H9 (cell line): Measurements from ENCODE around the gene KIF26A. TPM values are rescaled to one million over a fixed set of nuclear protein-coding genes. Genes with fewer than 3 reads are reported as not detected.

Experiments
- DNase-seq: peaks from one replicate; pipeline ENCODE4 v3.0.0-alpha.2; 2017
- H2AFZ ChIP-seq: one replicate; pipeline ENCODE4 v1.6.1; 2013; ENCODE audit warnings: mild to moderate bottlenecking, low read length, control low read depth, moderate library complexity
- H2AK5ac ChIP-seq: 2 replicates; pipeline ENCODE4 v1.6.1; 2013; ENCODE audit warnings: low read length, control low read depth, mixed read lengths; ENCODE audit not compliant: insufficient read length
- H2BK120ac ChIP-seq: one replicate; pipeline ENCODE4 v1.6.1; 2013; ENCODE audit warnings: low read depth, mild to moderate bottlenecking, low read length, control low read depth, inconsistent platforms; ENCODE audit not compliant: poor library complexity, severe bottlenecking
- H2BK12ac ChIP-seq: 2 replicates; pipeline ENCODE4 v1.6.1; 2013; ENCODE audit warnings: low read length, control low read depth, mixed read lengths, low read depth; ENCODE audit not compliant: insufficient read length
- H2BK15ac ChIP-seq: 2 replicates; pipeline ENCODE4 v1.6.1; 2013; ENCODE audit warnings: low read depth, low read length, control low read depth
- H2BK20ac ChIP-seq: one replicate; pipeline ENCODE4 v1.6.1; 2013; ENCODE audit warnings: low read depth, mild to moderate bottlenecking, low read length, control low read depth, inconsistent platforms; ENCODE audit not compliant: poor library complexity, severe bottlenecking
- H2BK5ac ChIP-seq: 2 replicates; pipeline ENCODE4 v1.6.1; 2013; ENCODE audit warnings: low read length, control low read depth, mixed read lengths; ENCODE audit not compliant: insufficient read length
- H3K14ac ChIP-seq: 2 replicates; pipeline ENCODE4 v1.6.1; 2013; ENCODE audit warnings: low read length, control low read depth; ENCODE audit not compliant: insufficient read depth
- H3K18ac ChIP-seq: 2 replicates; pipeline ENCODE4 v1.6.1; 2013; ENCODE audit warnings: low read depth, mild to moderate bottlenecking, mixed read lengths, low read length, control low read depth; ENCODE audit not compliant: insufficient read length
- H3K23ac ChIP-seq: 2 replicates; pipeline ENCODE4 v1.6.1; 2013; ENCODE audit warnings: low read length, control low read depth, mixed read lengths, low read depth; ENCODE audit not compliant: insufficient read length
- H3K23me2 ChIP-seq: 2 replicates; pipeline ENCODE4 v1.6.1; 2013; ENCODE audit warnings: low read depth, mild to moderate bottlenecking, mixed read lengths, low read length, control low read depth; ENCODE audit not compliant: insufficient read length, poor library complexity, severe bottlenecking
- H3K27ac ChIP-seq: 2 replicates; pipeline ENCODE4 v1.5.1; 2013; ENCODE audit warnings: low read length, control low read depth, mixed read lengths, low read depth; ENCODE audit not compliant: insufficient read length
- H3K27me3 ChIP-seq: 2 replicates; pipeline ENCODE4 v1.6.1; 2013; ENCODE audit warnings: low read length, control low read depth, inconsistent platforms; ENCODE audit not compliant: insufficient read depth
- H3K4ac ChIP-seq: 2 replicates; pipeline ENCODE4 v1.6.1; 2013; ENCODE audit warnings: low read depth, mild to moderate bottlenecking, control low read depth, inconsistent platforms, low read length, moderate library complexity
- H3K4me1 ChIP-seq: 2 replicates; pipeline ENCODE4 v1.6.1; 2013; ENCODE audit warnings: low read length, control low read depth, inconsistent platforms; ENCODE audit not compliant: insufficient read depth
- H3K4me2 ChIP-seq: 2 replicates; pipeline ENCODE4 v1.6.1; 2013; ENCODE audit warnings: low read length, control low read depth, mixed read lengths; ENCODE audit not compliant: insufficient read length, insufficient read depth
- H3K56ac ChIP-seq: 2 replicates; pipeline ENCODE4 v1.6.1; 2013; ENCODE audit warnings: low read depth, mild to moderate bottlenecking, mixed read lengths, low read length, control low read depth; ENCODE audit not compliant: insufficient read length
- H3K79me1 ChIP-seq: 2 replicates; pipeline ENCODE4 v1.6.1; 2013; ENCODE audit warnings: low read depth, mild to moderate bottlenecking, moderate library complexity, low read length, control low read depth, inconsistent platforms; ENCODE audit not compliant: insufficient read depth, poor library complexity, severe bottlenecking
- H3K79me2 ChIP-seq: 2 replicates; pipeline ENCODE4 v1.6.1; 2013; ENCODE audit warnings: low read length, control low read depth, inconsistent platforms; ENCODE audit not compliant: insufficient read depth
- H3K9ac ChIP-seq: 2 replicates; pipeline ENCODE4 v1.6.1; 2013; ENCODE audit warnings: low read length, control low read depth, mixed read lengths; ENCODE audit not compliant: insufficient read length; ENCODE audit errors: extremely low read depth
- H3K9me3 ChIP-seq: one replicate; pipeline ENCODE4 v1.6.1; 2013; ENCODE audit warnings: low read depth, low read length, inconsistent platforms; ENCODE audit not compliant: control insufficient read depth
- H3T11ph ChIP-seq: one replicate; pipeline ENCODE4 v1.6.1; 2013; ENCODE audit warnings: mild to moderate bottlenecking, low read length, control low read depth, inconsistent platforms
- H4K20me1 ChIP-seq: one replicate; pipeline ENCODE4 v1.6.1; 2013; ENCODE audit not compliant: control insufficient read depth, insufficient read length, insufficient read depth
- H4K5ac ChIP-seq: 2 replicates; pipeline ENCODE4 v1.6.1; 2013; ENCODE audit warnings: low read depth, mild to moderate bottlenecking, mixed read lengths, low read length, control low read depth; ENCODE audit not compliant: insufficient read length
- H4K8ac ChIP-seq: replicated peaks from 2 replicates; pipeline ENCODE4 v1.6.1; 2013; ENCODE audit warnings: low read length, control low read depth, mixed read lengths, low read depth; ENCODE audit not compliant: insufficient read length
- H4K91ac ChIP-seq: 2 replicates; pipeline ENCODE4 v1.6.1; 2013; ENCODE audit warnings: low read depth, mild to moderate bottlenecking, moderate library complexity, mixed read lengths, low read length, control low read depth; ENCODE audit not compliant: insufficient read length
- H3K27ac Mint-ChIP-seq, 3 experiments: 2 replicates in 2 of 3; 3 replicates in 1 of 3; pipeline ENCODE4 v1.8.0; 2020 to 2021; ENCODE audit warnings: mixed read lengths in 3 of 3, mild to moderate bottlenecking in 1 of 3, moderate library complexity in 1 of 3
- H3K27me3 Mint-ChIP-seq: 2 replicates; pipeline ENCODE4 v1.8.0; 2021; ENCODE audit warnings: low read depth, mild to moderate bottlenecking, moderate library complexity, mixed read lengths
- H3K36me3 Mint-ChIP-seq, 3 experiments: 2 replicates in 2 of 3; 3 replicates in 1 of 3; pipeline ENCODE4 v1.8.0; 2020 to 2021; ENCODE audit warnings: low read depth in 3 of 3, mixed read lengths in 3 of 3; ENCODE audit not compliant: insufficient read depth in 1 of 3
- H3K4me1 Mint-ChIP-seq, 2 experiments: 2 replicates each; pipeline ENCODE4 v1.8.0; 2020; ENCODE audit warnings: mixed read lengths in 2 of 2
- H3K4me3 Mint-ChIP-seq, 2 experiments: 2 replicates in 1 of 2; 3 replicates in 1 of 2; pipeline ENCODE4 v1.8.0; 2020 to 2021; ENCODE audit warnings: mild to moderate bottlenecking in 2 of 2, mixed read lengths in 2 of 2, moderate library complexity in 1 of 2
- H3K9me3 Mint-ChIP-seq, 2 experiments: 2 replicates in 1 of 2; 3 replicates in 1 of 2; pipeline ENCODE4 v1.8.0; 2020; ENCODE audit warnings: mild to moderate bottlenecking in 2 of 2, mixed read lengths in 2 of 2, moderate library complexity in 1 of 2
- WGBS: extraction: QIAGEN DNeasy Blood & Tissue Kit; methylation state at CpG from one replicate; pipeline ENCODE4 v1.1.7; 2013; ENCODE audit warnings: missing lambda C conversion rate, low lambda C conversion rate, mixed read lengths; ENCODE audit not compliant: insufficient read length; ENCODE audit errors: extremely low coverage; 5-methylcytosine and 5-hydroxymethylcytosine counted together
- total RNA-seq: library from RNA; stranded (reverse); gene quantifications from 2 replicates; pipeline ENCODE4 v1.2.1, GENCODE V29; 2021
- TF ChIP-seq, protein P1 (sequence below): fragments of 200-600 bp; sonication (generic); conservative IDR thresholded peaks from 3 replicates; pipeline ENCODE4 v1.8.0; 2021; ENCODE audit warnings: antibody characterized with exemption, mild to moderate bottlenecking

KIF26A gene
- total RNA-seq, 1 experiment from 2014 or later = 44.2 TPM

GRCh38 chr14:104090071-104090748 is 48.2 kb upstream of the KIF26A start:
- no peaks in the 10 kb centered on the region for H4K20me1 ChIP-seq
- H3K4me3 Mint-ChIP-seq = no peak overlapping the region

More at GRCh38 chr14:104090071-104090748, 48.2 kb upstream of the KIF26A start:
- H2BK5ac ChIP-seq = no peak overlapping the region
- H4K8ac ChIP-seq = no peak overlapping the region
- Mint-ChIP-seq H3K27me3 (peaks cover 4% of the 10 kb centered on the region; the same call in 1 of the 2 replicates), H3K9me3 (no peaks in the 10 kb centered on the region; a peak in 2 of 5 replicates), H3K4me1 (peaks cover 6 to 8% of the 10 kb centered on the region in 2 experiments), H3K36me3 (no peaks in the 10 kb centered on the region), H3K27ac (no peak overlapping the region)
- no peak for DNase-seq
- no peaks in the 10 kb centered on the region for H3K79me1 ChIP-seq
- no peaks in the 10 kb centered on the region for H3K4me1 ChIP-seq
- no peak overlapping the region for H2BK20ac ChIP-seq
- H3K23ac ChIP-seq = no peak overlapping the region
- H3K56ac ChIP-seq = no peak overlapping the region
- no peak overlapping the region for H4K91ac ChIP-seq
- TF ChIP-seq, protein P1, sequence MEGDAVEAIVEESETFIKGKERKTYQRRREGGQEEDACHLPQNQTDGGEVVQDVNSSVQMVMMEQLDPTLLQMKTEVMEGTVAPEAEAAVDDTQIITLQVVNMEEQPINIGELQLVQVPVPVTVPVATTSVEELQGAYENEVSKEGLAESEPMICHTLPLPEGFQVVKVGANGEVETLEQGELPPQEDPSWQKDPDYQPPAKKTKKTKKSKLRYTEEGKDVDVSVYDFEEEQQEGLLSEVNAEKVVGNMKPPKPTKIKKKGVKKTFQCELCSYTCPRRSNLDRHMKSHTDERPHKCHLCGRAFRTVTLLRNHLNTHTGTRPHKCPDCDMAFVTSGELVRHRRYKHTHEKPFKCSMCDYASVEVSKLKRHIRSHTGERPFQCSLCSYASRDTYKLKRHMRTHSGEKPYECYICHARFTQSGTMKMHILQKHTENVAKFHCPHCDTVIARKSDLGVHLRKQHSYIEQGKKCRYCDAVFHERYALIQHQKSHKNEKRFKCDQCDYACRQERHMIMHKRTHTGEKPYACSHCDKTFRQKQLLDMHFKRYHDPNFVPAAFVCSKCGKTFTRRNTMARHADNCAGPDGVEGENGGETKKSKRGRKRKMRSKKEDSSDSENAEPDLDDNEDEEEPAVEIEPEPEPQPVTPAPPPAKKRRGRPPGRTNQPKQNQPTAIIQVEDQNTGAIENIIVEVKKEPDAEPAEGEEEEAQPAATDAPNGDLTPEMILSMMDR = no peak
- H2BK12ac ChIP-seq = no peak overlapping the region
- no peak overlapping the region for H2AFZ ChIP-seq
- no peak overlapping the region for H3K14ac ChIP-seq
- no peak overlapping the region for H3K4ac ChIP-seq
- no peaks in the 10 kb centered on the region for H3K79me2 ChIP-seq
- no peak overlapping the region for H3T11ph ChIP-seq
- H4K5ac ChIP-seq = no peak overlapping the region
- H3K27me3 ChIP-seq = no peaks in the 10 kb centered on the region
- no peaks in the 10 kb centered on the region for H3K23me2 ChIP-seq
- no peak overlapping the region for H2AK5ac ChIP-seq
- H3K27ac ChIP-seq = no peak overlapping the region
- no peak overlapping the region for H3K9ac ChIP-seq
- no CpG with 5 or more reads among the region's 20 CpGs for WGBS
- no peak overlapping the region for H2BK120ac ChIP-seq
- H3K18ac ChIP-seq = no peak overlapping the region
- no peaks in the 10 kb centered on the region for H3K9me3 ChIP-seq
- no peak overlapping the region for H2BK15ac ChIP-seq
- no peak overlapping the region for H3K4me2 ChIP-seq
